Measurements from ENCODE around the gene CFAP141. TPM values are rescaled to one million over a fixed set of nuclear protein-coding genes. Genes with fewer than 3 reads are reported as not detected.

The CFAP141 gene
- total RNA-seq, 1 experiment from 2014 or later = not detected

- peak overlapping the region; percentile 94 for H3K4me2 ChIP-seq (ENCODE audit: low read depth, low read length, poor library complexity, severe bottlenecking)
- no peaks in the 10 kb centered on the region for H3K27me3 ChIP-seq (ENCODE audit: low read length)
- H3K27ac ChIP-seq (ENCODE audit: low read length) = peak overlapping the region; percentile 98
- peak overlapping the region; percentile 96 for H3K9ac ChIP-seq (ENCODE audit: low read length)
- peak; percentile 98 for DNase-seq
- H3K9me3 ChIP-seq (ENCODE audit: low read length) = no peaks in the 10 kb centered on the region
- H3K9me2 ChIP-seq (replicated peaks; ENCODE audit: insufficient read depth, low read length) = no peaks in the 10 kb centered on the region
- peak overlapping the region; percentile 91 for H2AFZ ChIP-seq (ENCODE audit: low read length)
- H3K4me1 ChIP-seq (ENCODE audit: low read length) = peaks cover 53% of the 10 kb centered on the region
- H3K36me3 ChIP-seq (ENCODE audit: insufficient read depth, low read length) = peaks cover 14% of the 10 kb centered on the region; the same call in 1 of the 2 replicates
- H3K79me2 ChIP-seq (ENCODE audit: low read length) = peaks cover 45% of the 10 kb centered on the region
- H3K4me3 ChIP-seq (ENCODE audit: low read length) = peak overlapping the region; percentile 87
- peaks cover 33% of the 10 kb centered on the region for H4K20me1 ChIP-seq (ENCODE audit: insufficient read depth, low read depth, low read length)
These were observed 22.9 kb downstream of the CFAP141 start for GRCh38 chr1:154183046-154183915.

GRCh38 chr1:154182344-154183045 is 23.6 kb downstream of the CFAP141 start:
- H3K27me3 ChIP-seq (ENCODE audit: low read length) = no peaks in the 10 kb centered on the region
- peak overlapping the region; percentile 87 for H3K4me3 ChIP-seq (ENCODE audit: low read length)
- no peaks in the 10 kb centered on the region for H3K9me2 ChIP-seq (replicated peaks; ENCODE audit: insufficient read depth, low read length)
- peak overlapping the region; percentile 96 for H3K9ac ChIP-seq (ENCODE audit: low read length)
- no peaks in the 10 kb centered on the region for H3K9me3 ChIP-seq (ENCODE audit: low read length)
- H4K20me1 ChIP-seq (ENCODE audit: insufficient read depth, low read depth, low read length) = peaks cover 41% of the 10 kb centered on the region
- peak overlapping the region; percentile 98 for H3K27ac ChIP-seq (ENCODE audit: low read length)
- H3K4me2 ChIP-seq (ENCODE audit: low read depth, low read length, poor library complexity, severe bottlenecking) = peak overlapping the region; percentile 94
- H3K79me2 ChIP-seq (ENCODE audit: low read length) = peaks cover 53% of the 10 kb centered on the region
- peak; percentile 90 for DNase-seq
- no peak overlapping the region for H2AFZ ChIP-seq (ENCODE audit: low read length)
- H3K4me1 ChIP-seq (ENCODE audit: low read length) = peaks cover 56% of the 10 kb centered on the region
- peaks cover 21% of the 10 kb centered on the region; the same call in 1 of the 2 replicates for H3K36me3 ChIP-seq (ENCODE audit: insufficient read depth, low read length)

DNA sequence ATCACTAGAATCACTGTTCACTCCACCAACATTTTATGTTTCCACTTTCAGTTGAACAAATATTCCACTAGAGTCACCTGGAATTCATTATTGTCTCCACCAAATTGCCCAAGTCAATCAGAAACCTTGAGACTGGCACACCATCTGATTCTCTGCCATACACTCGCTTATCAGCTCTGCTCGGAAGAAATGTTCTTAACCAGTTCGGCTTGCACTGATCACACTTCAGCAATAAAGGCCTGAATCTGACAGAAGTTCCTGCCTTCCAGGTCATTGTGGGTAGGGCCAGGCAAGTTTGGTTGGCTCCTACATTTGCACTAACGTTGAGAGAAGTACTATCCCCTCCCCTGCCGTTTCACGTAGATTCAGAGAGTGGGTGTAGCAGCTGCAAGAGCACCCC is 24.2 kb downstream of the CFAP141 start:
- H3K27ac ChIP-seq (ENCODE audit: low read length) = peak overlapping the region; percentile 98
- peak overlapping the region; percentile 94 for H3K4me2 ChIP-seq (ENCODE audit: low read depth, low read length, poor library complexity, severe bottlenecking)
- peak overlapping the region; percentile 96 for H3K9ac ChIP-seq (ENCODE audit: low read length)
- H4K20me1 ChIP-seq (ENCODE audit: insufficient read depth, low read depth, low read length) = peaks cover 47% of the 10 kb centered on the region
- peaks cover 27% of the 10 kb centered on the region; the same call in 1 of the 2 replicates for H3K36me3 ChIP-seq (ENCODE audit: insufficient read depth, low read length)
- DNase-seq = no peak
- H2AFZ ChIP-seq (ENCODE audit: low read length) = no peak overlapping the region
- no peaks in the 10 kb centered on the region for H3K9me2 ChIP-seq (replicated peaks; ENCODE audit: insufficient read depth, low read length)
- no peaks in the 10 kb centered on the region for H3K9me3 ChIP-seq (ENCODE audit: low read length)
- H3K79me2 ChIP-seq (ENCODE audit: low read length) = peaks cover 59% of the 10 kb centered on the region
- H3K4me1 ChIP-seq (ENCODE audit: low read length) = peaks cover 50% of the 10 kb centered on the region
- peak overlapping the region; percentile 87 for H3K4me3 ChIP-seq (ENCODE audit: low read length)
- no peaks in the 10 kb centered on the region for H3K27me3 ChIP-seq (ENCODE audit: low read length)

DNA sequence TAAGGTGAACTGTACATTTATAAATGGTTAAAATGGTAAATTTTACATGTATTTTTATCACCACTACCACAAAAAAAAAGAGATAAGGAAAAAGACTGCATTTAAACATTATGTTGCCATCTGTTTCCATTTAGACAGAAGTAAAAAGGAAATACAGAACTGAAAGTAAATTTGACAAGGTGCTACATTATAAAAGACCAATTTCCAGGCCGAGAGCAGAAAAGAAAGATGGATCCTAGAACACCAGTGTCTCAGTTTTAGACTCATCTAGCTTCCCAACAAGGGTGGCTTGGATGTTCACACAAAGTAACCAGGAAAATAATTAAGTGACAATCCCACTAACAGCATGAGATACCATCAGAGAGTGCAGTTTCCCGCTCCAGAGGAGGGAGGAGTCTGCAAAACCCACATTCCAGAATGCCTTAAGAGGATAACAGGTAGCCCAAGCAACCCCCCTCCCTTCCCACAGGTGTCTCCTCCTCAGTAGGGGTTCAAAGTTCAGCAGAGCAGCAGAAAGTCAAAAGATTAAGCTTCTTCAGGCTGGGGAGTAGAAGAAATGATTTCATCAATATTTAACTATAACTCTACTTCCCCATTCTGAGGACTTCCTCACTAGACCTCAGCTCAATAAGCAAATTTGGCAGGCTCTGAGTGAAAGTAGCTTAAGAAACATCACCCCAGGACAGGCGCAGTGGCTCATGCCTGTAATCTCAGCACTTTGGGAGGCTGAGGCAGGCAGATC is 26.0 kb downstream of the CFAP141 start:
- peaks cover 63% of the 10 kb centered on the region for H4K20me1 ChIP-seq (ENCODE audit: insufficient read depth, low read depth, low read length)
- H3K27ac ChIP-seq (ENCODE audit: low read length) = peak overlapping the region; percentile 98
- peak overlapping the region; percentile 70 for H3K4me3 ChIP-seq (ENCODE audit: low read length)
- H2AFZ ChIP-seq (ENCODE audit: low read length) = no peak overlapping the region
- H3K79me2 ChIP-seq (ENCODE audit: low read length) = peaks cover 77% of the 10 kb centered on the region
- no peaks in the 10 kb centered on the region for H3K9me2 ChIP-seq (replicated peaks; ENCODE audit: insufficient read depth, low read length)
- H3K36me3 ChIP-seq (ENCODE audit: insufficient read depth, low read length) = peaks cover 34% of the 10 kb centered on the region
- peaks cover 47% of the 10 kb centered on the region for H3K4me1 ChIP-seq (ENCODE audit: low read length)
- H3K27me3 ChIP-seq (ENCODE audit: low read length) = no peaks in the 10 kb centered on the region
- H3K4me2 ChIP-seq (ENCODE audit: low read depth, low read length, poor library complexity, severe bottlenecking) = peak overlapping the region; percentile 94
- H3K9me3 ChIP-seq (ENCODE audit: low read length) = no peaks in the 10 kb centered on the region
- peak; percentile 93 for DNase-seq
- peak overlapping the region; percentile 76 for H3K9ac ChIP-seq (ENCODE audit: low read length)

DNA sequence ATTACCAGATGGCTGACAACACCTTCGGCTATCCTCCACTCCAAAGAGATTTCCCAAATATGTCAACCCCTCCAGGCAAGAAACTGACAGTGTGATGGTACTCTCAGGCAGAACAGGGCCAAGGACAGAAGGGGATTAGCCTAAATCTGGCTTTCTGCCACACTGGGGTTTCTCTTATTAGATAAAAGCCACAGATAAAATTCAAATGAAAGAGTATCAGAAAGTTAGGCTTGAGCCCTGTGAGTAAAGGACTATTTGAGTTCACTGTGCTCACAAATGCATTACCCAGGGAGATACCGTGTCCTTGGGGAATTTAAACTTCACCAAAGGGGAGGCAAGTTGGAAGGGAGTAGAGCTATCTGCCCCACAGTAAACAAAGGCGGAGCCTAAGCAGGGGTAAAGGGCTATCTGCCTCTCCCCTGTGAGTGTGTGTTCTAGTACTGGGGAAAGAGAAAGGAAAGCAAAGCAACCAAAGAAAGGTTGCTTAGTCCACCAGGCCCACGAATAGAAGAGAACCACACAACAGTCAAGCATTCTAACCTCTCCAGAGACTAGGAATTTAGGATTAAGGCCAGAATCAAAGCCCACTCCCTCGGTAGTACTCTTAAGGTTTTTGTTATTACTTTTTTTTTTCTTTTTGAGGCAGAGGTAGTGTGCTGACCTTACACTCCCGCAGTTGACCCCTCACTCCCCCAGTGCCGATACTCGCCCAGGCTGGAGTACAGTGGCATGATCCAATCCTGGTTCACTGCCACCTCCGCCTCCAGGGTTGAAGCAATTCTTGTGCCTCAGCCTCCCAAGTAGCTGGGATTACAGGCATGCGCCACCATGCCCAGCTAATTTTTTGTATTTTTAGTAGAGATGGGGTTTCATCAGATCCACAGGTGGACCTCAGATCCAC is 27.0 kb downstream of the CFAP141 start:
- Histone ChIP-seq H3K79me2 (ENCODE audit: low read length) (peaks cover 83% of the 10 kb centered on the region), H3K4me1 (ENCODE audit: low read length) (peaks cover 47% of the 10 kb centered on the region), H3K27me3 (ENCODE audit: low read length) (no peaks in the 10 kb centered on the region), H3K36me3 (ENCODE audit: insufficient read depth, low read length) (peaks cover 34% of the 10 kb centered on the region), H3K4me3 (ENCODE audit: low read length) (peak overlapping the region; percentile 70), H2AFZ (ENCODE audit: low read length) (no peak overlapping the region), H3K27ac (ENCODE audit: low read length) (peak overlapping the region; percentile 98), H3K4me2 (ENCODE audit: low read depth, low read length, poor library complexity, severe bottlenecking) (peak overlapping the region; percentile 94), H3K9ac (ENCODE audit: low read length) (peak overlapping the region; percentile 76), H3K9me3 (ENCODE audit: low read length) (no peaks in the 10 kb centered on the region), H4K20me1 (ENCODE audit: insufficient read depth, low read depth, low read length) (peaks cover 63% of the 10 kb centered on the region), H3K9me2 (replicated peaks; ENCODE audit: insufficient read depth, low read length) (no peaks in the 10 kb centered on the region)
- no peak for DNase-seq

- Histone ChIP-seq H3K27ac (ENCODE audit: low read length) (peak overlapping the region; percentile 98), H3K9me3 (ENCODE audit: low read length) (no peaks in the 10 kb centered on the region), H3K79me2 (ENCODE audit: low read length) (peaks cover 83% of the 10 kb centered on the region), H3K9ac (ENCODE audit: low read length) (no peak overlapping the region), H3K27me3 (ENCODE audit: low read length) (no peaks in the 10 kb centered on the region), H3K4me3 (ENCODE audit: low read length) (no peak overlapping the region), H2AFZ (ENCODE audit: low read length) (no peak overlapping the region), H3K4me1 (ENCODE audit: low read length) (peaks cover 41% of the 10 kb centered on the region), H3K36me3 (ENCODE audit: insufficient read depth, low read length) (peaks cover 36% of the 10 kb centered on the region), H4K20me1 (ENCODE audit: insufficient read depth, low read depth, low read length) (peaks cover 63% of the 10 kb centered on the region), H3K4me2 (ENCODE audit: low read depth, low read length, poor library complexity, severe bottlenecking) (no peak overlapping the region), H3K9me2 (replicated peaks; ENCODE audit: insufficient read depth, low read length) (no peaks in the 10 kb centered on the region)
- no peak for DNase-seq
These were observed 28.1 kb downstream of the CFAP141 start for GRCh38 chr1:154178013-154178412.

DNA sequence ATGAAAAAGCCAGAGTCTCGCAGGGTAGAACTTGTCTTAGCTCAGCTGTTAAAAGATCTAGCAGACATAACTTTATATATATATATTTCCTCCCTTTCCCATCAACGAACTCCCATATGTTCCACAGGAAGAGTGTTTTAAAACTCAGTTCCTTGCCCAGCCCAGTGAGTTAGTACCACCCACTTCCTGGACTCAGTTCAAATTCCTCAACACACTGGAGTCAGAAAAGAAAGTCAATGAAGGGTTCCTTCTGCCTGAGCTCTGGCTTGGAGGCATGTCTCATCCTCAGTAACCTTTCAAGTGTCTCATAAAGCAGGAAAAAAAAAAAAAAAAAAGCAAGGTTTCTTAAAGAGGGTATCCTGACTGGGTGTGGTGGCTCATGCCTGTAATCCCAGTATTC is 29.8 kb downstream of the CFAP141 start:
- DNase-seq = no peak
- H2AFZ ChIP-seq (ENCODE audit: low read length) = no peak overlapping the region
- H3K4me3 ChIP-seq (ENCODE audit: low read length) = no peak overlapping the region
- H3K27ac ChIP-seq (ENCODE audit: low read length) = no peak overlapping the region
- no peaks in the 10 kb centered on the region for H3K9me2 ChIP-seq (replicated peaks; ENCODE audit: insufficient read depth, low read length)
- peaks cover 74% of the 10 kb centered on the region for H3K79me2 ChIP-seq (ENCODE audit: low read length)
- peaks cover 60% of the 10 kb centered on the region for H4K20me1 ChIP-seq (ENCODE audit: insufficient read depth, low read depth, low read length)
- peaks cover 52% of the 10 kb centered on the region for H3K36me3 ChIP-seq (ENCODE audit: insufficient read depth, low read length)
- peaks cover 35% of the 10 kb centered on the region for H3K4me1 ChIP-seq (ENCODE audit: low read length)
- H3K9ac ChIP-seq (ENCODE audit: low read length) = no peak overlapping the region
- H3K27me3 ChIP-seq (ENCODE audit: low read length) = no peaks in the 10 kb centered on the region
- no peak overlapping the region for H3K4me2 ChIP-seq (ENCODE audit: low read depth, low read length, poor library complexity, severe bottlenecking)
- H3K9me3 ChIP-seq (ENCODE audit: low read length) = no peaks in the 10 kb centered on the region
